HEK293 (cell line): ENCODE measurements around the gene CD8A.
"Not testable (repeated sequence)": the region's sequence is repeated elsewhere in the genome, so short reads cannot be mapped to it uniquely, and the experiment has no call there.

ENCODE experiments used
- CTCF ChIP-seq: fragments of 450-650 bp; formaldehyde crosslinking; IDR thresholded peaks from 2 replicates; pipeline ENCODE4 v1.5.1; 2016; ENCODE audit warnings: missing biosample characterization, missing genetic modification characterization
- ELK4 ChIP-seq: IDR thresholded peaks from 2 replicates; pipeline ENCODE4 v1.6.1; 2011; ENCODE audit warnings: mild to moderate bottlenecking, low read depth, low read length, borderline replicate concordance
- MZF1 ChIP-seq: fragments of 450-650 bp; formaldehyde crosslinking; IDR thresholded peaks from 2 replicates; pipeline ENCODE4 v1.5.1; 2017; ENCODE audit warnings: missing biosample characterization, missing genetic modification characterization, borderline replicate concordance
- PATZ1 ChIP-seq: fragments of 450-650 bp; formaldehyde crosslinking; IDR thresholded peaks from 2 replicates; pipeline ENCODE4 v1.5.1; 2016; ENCODE audit warnings: missing biosample characterization, missing genetic modification characterization
- SCRT2 ChIP-seq: fragments of 450-650 bp; formaldehyde crosslinking; IDR thresholded peaks from 2 replicates; pipeline ENCODE4 v1.5.1; 2016; ENCODE audit warnings: missing biosample characterization, missing genetic modification characterization
- YY1 ChIP-seq: fragments of 450-650 bp; formaldehyde crosslinking; IDR thresholded peaks from 2 replicates; pipeline ENCODE4 v1.5.1; 2018; ENCODE audit warnings: missing biosample characterization, missing genetic modification characterization
- ZFP3 ChIP-seq: fragments of 450-650 bp; formaldehyde crosslinking; IDR thresholded peaks from 2 replicates; pipeline ENCODE4 v1.5.1; 2016; ENCODE audit warnings: low read depth, missing biosample characterization, missing genetic modification characterization
- ZNF16 ChIP-seq: fragments of 450-650 bp; formaldehyde crosslinking; IDR thresholded peaks from 2 replicates; pipeline ENCODE4 v1.5.1; 2016; ENCODE audit warnings: low read depth, missing biosample characterization, missing genetic modification characterization
- ZNF449 ChIP-seq: fragments of 450-650 bp; formaldehyde crosslinking; IDR thresholded peaks from 2 replicates; pipeline ENCODE4 v1.5.1; 2017; ENCODE audit warnings: missing biosample characterization, mild to moderate bottlenecking, missing genetic modification characterization, moderate library complexity
- ZNF518A ChIP-seq: fragments of 450-650 bp; formaldehyde crosslinking; conservative IDR thresholded peaks from 2 replicates; pipeline ENCODE4 v1.5.1; 2016; ENCODE audit warnings: low read depth, missing biosample characterization, missing genetic modification characterization
- ZNF623 ChIP-seq: fragments of 450-650 bp; formaldehyde crosslinking; IDR thresholded peaks from 2 replicates; pipeline ENCODE4 v1.5.1; 2016; ENCODE audit warnings: missing biosample characterization, missing genetic modification characterization
- ZNF704 ChIP-seq: fragments of 450-650 bp; formaldehyde crosslinking; IDR thresholded peaks from 2 replicates; pipeline ENCODE4 v1.5.1; 2016; ENCODE audit warnings: missing biosample characterization, missing genetic modification characterization
- ZXDB ChIP-seq: fragments of 450-650 bp; formaldehyde crosslinking; IDR thresholded peaks from 2 replicates; pipeline ENCODE4 v1.5.1; 2016; ENCODE audit warnings: missing biosample characterization, missing genetic modification characterization

- not testable (repeated sequence) for TF ChIP-seq SCRT2 (tag by site-specific recombination); ELK4; CTCF (tag by site-specific recombination); PATZ1 (tag by site-specific recombination); ZNF449; ZNF704; YY1; ZNF16 (tag by site-specific recombination); MZF1 (tag by site-specific recombination); ZNF623; ZNF518A (tag by site-specific recombination); ZFP3 (tag by site-specific recombination); ZXDB (tag by site-specific recombination)
Observed at GRCh38 chr2:86734896-86735295, 55.8 kb downstream of the CD8A start.
